HG02884 (cell line): ENCODE data around the gene KISS1R.

ENCODE experiments used
- ATAC-seq: cut with Tn5 transposase; IDR thresholded peaks from one replicate; pipeline ENCODE4 v1.9.1; 2021; ENCODE audit warnings: mild to moderate bottlenecking, moderate library complexity; ENCODE audit not compliant: unreplicated experiment

Gene KISS1R

GRCh38 chr19:934865-935479 lies 17.8 kb downstream of the KISS1R start:
- no peak for ATAC-seq

- no peak for ATAC-seq
Measured at GRCh38 chr19:936175-936546, 19.0 kb downstream of the KISS1R start.

- no peak for ATAC-seq
Measured at GRCh38 chr19:937259-937694, 20.1 kb downstream of the KISS1R start.

- ATAC-seq: no peak
Measured at GRCh38 chr19:938233-938923, 21.2 kb downstream of the KISS1R start.

GRCh38 chr19:939439-939838 lies 22.3 kb downstream of the KISS1R start:
- ATAC-seq: no peak

- no peak for ATAC-seq
Measured at GRCh38 chr19:939922-940321, 22.8 kb downstream of the KISS1R start.

GRCh38 chr19:940591-941291 lies 23.6 kb downstream of the KISS1R start:
- no peak for ATAC-seq

- no peak for ATAC-seq
Measured at GRCh38 chr19:941292-942132, 24.4 kb downstream of the KISS1R start.

- ATAC-seq: no peak
Measured at GRCh38 chr19:942133-942645, 25.1 kb downstream of the KISS1R start.

GRCh38 chr19:943551-944170 lies 26.5 kb downstream of the KISS1R start:
- ATAC-seq: no peak

GRCh38 chr19:944171-944567 lies 27.0 kb downstream of the KISS1R start:
- no peak for ATAC-seq

- no peak for ATAC-seq
Measured at GRCh38 chr19:944663-945241, 27.6 kb downstream of the KISS1R start.

- no peak for ATAC-seq
Measured at GRCh38 chr19:945401-946252, 28.5 kb downstream of the KISS1R start.

- no peak for ATAC-seq
Measured at GRCh38 chr19:947090-947706, 30.1 kb downstream of the KISS1R start.

GRCh38 chr19:947707-948539 lies 30.8 kb downstream of the KISS1R start:
- peak; percentile 72 for ATAC-seq

- ATAC-seq: no peak
Measured at GRCh38 chr19:948842-949496, 31.8 kb downstream of the KISS1R start.

GRCh38 chr19:950352-951066 lies 33.4 kb downstream of the KISS1R start:
- ATAC-seq: no peak
